Choroid plexus epithelial cell (primary cell): ENCODE results near the gene THBS2.

Source experiments
- DNase-seq: peaks from one replicate; pipeline ENCODE4 v3.0.0-alpha.2; 2010; ENCODE audit warnings: low read depth
- H3K4me3 ChIP-seq: 2 replicates; pipeline ENCODE4 v1.5.1; 2011; ENCODE audit warnings: low read depth, mild to moderate bottlenecking, control low read depth, low read length, moderate library complexity
- TF ChIP-seq, protein P1 (sequence below): conservative IDR thresholded peaks from 2 replicates; pipeline ENCODE4 v1.5.1; 2011; ENCODE audit warnings: low read depth, mild to moderate bottlenecking, control low read depth, inconsistent platforms, low read length, moderate library complexity

The THBS2 gene

GRCh38 chr6:169171951-169172350 lies 81.7 kb downstream of the THBS2 start:
- TF ChIP-seq, protein P1, sequence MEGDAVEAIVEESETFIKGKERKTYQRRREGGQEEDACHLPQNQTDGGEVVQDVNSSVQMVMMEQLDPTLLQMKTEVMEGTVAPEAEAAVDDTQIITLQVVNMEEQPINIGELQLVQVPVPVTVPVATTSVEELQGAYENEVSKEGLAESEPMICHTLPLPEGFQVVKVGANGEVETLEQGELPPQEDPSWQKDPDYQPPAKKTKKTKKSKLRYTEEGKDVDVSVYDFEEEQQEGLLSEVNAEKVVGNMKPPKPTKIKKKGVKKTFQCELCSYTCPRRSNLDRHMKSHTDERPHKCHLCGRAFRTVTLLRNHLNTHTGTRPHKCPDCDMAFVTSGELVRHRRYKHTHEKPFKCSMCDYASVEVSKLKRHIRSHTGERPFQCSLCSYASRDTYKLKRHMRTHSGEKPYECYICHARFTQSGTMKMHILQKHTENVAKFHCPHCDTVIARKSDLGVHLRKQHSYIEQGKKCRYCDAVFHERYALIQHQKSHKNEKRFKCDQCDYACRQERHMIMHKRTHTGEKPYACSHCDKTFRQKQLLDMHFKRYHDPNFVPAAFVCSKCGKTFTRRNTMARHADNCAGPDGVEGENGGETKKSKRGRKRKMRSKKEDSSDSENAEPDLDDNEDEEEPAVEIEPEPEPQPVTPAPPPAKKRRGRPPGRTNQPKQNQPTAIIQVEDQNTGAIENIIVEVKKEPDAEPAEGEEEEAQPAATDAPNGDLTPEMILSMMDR = no peak
- peak; percentile 37 for DNase-seq
- no peak overlapping the region for H3K4me3 ChIP-seq

DNA sequence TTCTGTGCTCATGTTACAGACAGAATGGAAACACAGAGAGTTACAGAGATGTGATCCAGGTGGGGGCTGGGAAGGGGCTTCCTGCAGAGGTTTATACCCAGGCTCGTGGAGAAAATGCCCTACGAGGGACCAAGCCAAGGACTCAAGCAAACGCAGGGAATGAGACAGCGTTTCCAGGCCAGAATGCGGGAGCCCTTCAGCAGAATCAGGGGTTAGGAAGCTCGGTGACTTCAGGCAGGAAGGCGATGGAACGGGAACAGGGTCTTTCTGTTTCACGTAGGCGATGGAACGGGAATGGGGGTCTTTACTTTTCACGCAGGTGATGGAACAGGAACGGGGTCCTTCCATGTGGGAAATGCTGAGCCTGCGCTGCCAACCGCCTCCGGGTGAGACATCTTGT lies 82.6 kb downstream of the THBS2 start:
- H3K4me3 ChIP-seq = no peak overlapping the region
- DNase-seq = no peak
- TF ChIP-seq, protein P1 = no peak

- DNase-seq = no peak
- H3K4me3 ChIP-seq = no peak overlapping the region
- TF ChIP-seq, protein P1 = no peak
Observed at GRCh38 chr6:169170583-169170955, 83.1 kb downstream of the THBS2 start.

DNA sequence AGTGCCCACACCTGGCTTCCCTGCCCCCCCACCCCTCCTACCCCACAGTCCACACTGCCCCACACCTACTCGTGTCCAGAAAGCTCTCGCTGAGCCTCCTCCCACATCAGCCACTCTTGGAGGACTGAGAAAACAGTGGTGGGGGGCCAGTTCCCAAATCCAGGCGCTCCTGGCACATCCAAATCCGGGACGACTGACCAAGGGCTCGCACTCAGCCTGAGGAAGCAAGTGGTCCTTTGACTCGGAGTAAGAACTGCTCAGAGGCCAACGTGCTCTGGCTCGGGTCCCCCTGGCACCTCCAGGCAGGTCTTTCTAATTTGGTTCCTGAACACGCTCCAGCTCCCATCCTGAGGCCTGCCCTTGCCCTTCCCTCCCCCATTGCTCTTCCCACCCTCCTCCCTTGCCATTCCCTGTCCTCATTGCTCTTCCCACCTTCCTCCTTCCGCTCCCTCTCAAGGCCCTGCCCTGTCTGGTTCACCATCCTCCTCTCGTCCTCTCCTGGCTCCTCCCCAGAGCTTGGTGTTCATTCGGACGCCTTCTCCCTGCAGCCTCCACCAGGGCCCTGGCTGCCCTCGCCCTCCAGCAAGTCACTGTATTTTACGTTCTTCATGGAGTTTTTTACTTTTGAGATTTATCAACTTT lies 83.6 kb downstream of the THBS2 start:
- TF ChIP-seq, protein P1 = no peak
- no peak overlapping the region for H3K4me3 ChIP-seq
- no peak for DNase-seq

DNA sequence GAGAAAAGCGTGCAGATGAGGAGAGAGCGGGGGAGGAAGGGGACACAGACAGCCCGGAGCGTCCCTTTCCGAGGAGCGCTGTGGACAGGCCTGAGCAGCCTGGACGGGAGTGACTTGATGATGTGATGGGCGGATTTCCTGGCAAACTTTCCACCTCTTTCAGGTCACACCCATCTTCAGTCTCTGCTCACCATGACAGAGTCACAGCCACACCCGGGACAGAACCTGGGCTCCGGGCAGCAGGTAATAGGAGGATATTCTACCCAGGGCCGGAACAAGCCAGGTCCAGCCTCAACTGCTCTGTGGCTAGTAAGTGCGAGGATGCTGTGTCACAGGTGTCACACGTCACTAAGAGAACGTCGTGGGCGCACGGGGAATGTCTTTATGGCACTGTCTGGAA lies 84.3 kb downstream of the THBS2 start:
- TF ChIP-seq, protein P1 = no peak
- no peak overlapping the region for H3K4me3 ChIP-seq
- no peak for DNase-seq

DNA sequence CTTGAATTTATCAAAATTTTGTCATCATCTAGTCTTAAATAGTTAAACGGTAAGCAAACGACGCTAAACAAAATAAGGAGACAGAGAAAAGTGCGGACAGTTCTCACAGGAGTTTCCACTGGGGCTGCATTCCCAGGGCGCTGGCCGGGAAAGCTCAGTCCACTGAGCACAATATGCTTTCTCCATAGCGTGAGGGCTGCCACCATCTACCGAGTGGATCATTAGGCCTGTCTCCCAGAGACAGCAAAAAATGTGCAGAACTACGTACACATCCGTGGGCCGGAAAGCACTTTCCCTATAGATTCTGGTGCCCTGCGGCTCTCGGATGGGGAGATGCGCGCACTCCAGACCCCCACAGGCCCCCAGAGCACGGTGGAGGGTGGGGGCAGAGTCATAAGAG lies 84.9 kb downstream of the THBS2 start:
- TF ChIP-seq, protein P1 = no peak
- no peak overlapping the region for H3K4me3 ChIP-seq
- no peak for DNase-seq

GRCh38 chr6:169168302-169168630 lies 85.4 kb downstream of the THBS2 start:
- TF ChIP-seq, protein P1 = no peak
- DNase-seq = no peak
- H3K4me3 ChIP-seq = no peak overlapping the region
